K562 (cell line): Measurements from ENCODE around the gene CCDC194. TPM values are rescaled to one million over a fixed set of nuclear protein-coding genes. Genes with fewer than 3 reads are reported as not detected.

Experiments
- CEBPB ChIP-seq: fragments of 450-650 bp; IDR thresholded peaks from 2 replicates; pipeline ENCODE4 v1.6.1; 2016; ENCODE audit warnings: missing genetic modification characterization, missing compliant biosample characterization
- ETS2 ChIP-seq: IDR thresholded peaks from 2 replicates; pipeline ENCODE4 v1.6.1; 2016; ENCODE audit warnings: borderline replicate concordance, missing genetic modification characterization, mild to moderate bottlenecking, moderate library complexity, missing compliant biosample characterization; ENCODE audit not compliant: poor library complexity, severe bottlenecking
- GTF2E2 ChIP-seq: fragments of 200-800 bp; sonication (Bioruptor generic); IDR thresholded peaks from 2 replicates; pipeline ENCODE4 v1.6.1; 2016; ENCODE audit warnings: missing genetic modification characterization, missing compliant biosample characterization
- KDM1A ChIP-seq, 2 experiments: fragments of 450-650 bp; IDR thresholded peaks; 2 replicates each; pipeline ENCODE4 v1.6.1; 2016; ENCODE audit warnings: mild to moderate bottlenecking in 2 of 2
- KLF10 ChIP-seq: fragments of 250-450 bp; sonication (Bioruptor Pico); IDR thresholded peaks from 2 replicates; pipeline ENCODE4 v1.6.1; 2021; ENCODE audit warnings: matching md5 sums
- NCOA1 ChIP-seq: fragments of 450-650 bp; IDR thresholded peaks from 2 replicates; pipeline ENCODE4 v1.6.1; 2016; ENCODE audit warnings: low read depth
- POLR2H ChIP-seq: IDR thresholded peaks from 2 replicates; pipeline ENCODE4 v1.6.1; 2016; ENCODE audit warnings: missing genetic modification characterization, low read depth, mild to moderate bottlenecking, control low read depth, missing compliant biosample characterization, moderate library complexity
- RB1 ChIP-seq: fragments of 450-650 bp; IDR thresholded peaks from 2 replicates; pipeline ENCODE4 v1.6.1; 2017; ENCODE audit warnings: low read depth, mild to moderate bottlenecking
- RBM25 ChIP-seq: fragments of 200-400 bp; formaldehyde crosslinking; IDR thresholded peaks from 2 replicates; pipeline ENCODE4 v1.6.1; 2018; ENCODE audit warnings: low read length, low read depth, moderate library complexity; ENCODE audit not compliant: severe bottlenecking
- RCOR1 ChIP-seq, 2 experiments: IDR thresholded peaks; 2 replicates each; pipeline ENCODE4 v1.6.1; 2012; ENCODE audit warnings: low read depth in 2 of 2, low read length in 2 of 2, borderline replicate concordance in 1 of 2, improper control_type of control experiment in 1 of 2
- RHOXF2B ChIP-seq: fragments of 250-450 bp; sonication (Bioruptor Pico); conservative IDR thresholded peaks from 2 replicates; pipeline ENCODE4 v1.5.1; 2021
- SMARCA5 ChIP-seq: fragments of 450-650 bp; IDR thresholded peaks from 2 replicates; pipeline ENCODE4 v1.6.1; 2016
- SMC3 ChIP-seq: conservative IDR thresholded peaks from 2 replicates; pipeline ENCODE4 v1.6.1; 2011; ENCODE audit warnings: low read depth, low read length, improper control_type of control experiment; ENCODE audit not compliant: insufficient read depth
- SREBF2 ChIP-seq: sonication (generic); formaldehyde crosslinking; IDR thresholded peaks from 2 replicates; pipeline ENCODE4 v1.4.0; 2020; ENCODE audit warnings: mild to moderate bottlenecking, missing genetic modification reagents
- TSC22D4 ChIP-seq: fragments of 450-650 bp; IDR thresholded peaks from 2 replicates; pipeline ENCODE4 v1.6.1; 2016; ENCODE audit warnings: missing genetic modification characterization, missing biosample characterization, control low read depth
- XRCC4 ChIP-seq: IDR thresholded peaks from one replicate; pipeline ENCODE4 v1.6.1; 2011; ENCODE audit not compliant: insufficient read depth, insufficient read length; ENCODE audit errors: extremely low read depth
- ZNF224 ChIP-seq: sonication (generic); formaldehyde crosslinking; IDR thresholded peaks from 2 replicates; pipeline ENCODE4 v1.8.0; 2022; ENCODE audit warnings: mild to moderate bottlenecking, missing genetic modification reagents
- ZNF436 ChIP-seq: fragments of 250-450, 450-650 bp; sonication (Bioruptor Pico); formaldehyde crosslinking; IDR thresholded peaks from 2 replicates; pipeline ENCODE4 v1.7.0; 2020; ENCODE audit warnings: mild to moderate bottlenecking
- ZNF778 ChIP-seq: fragments of 450-650 bp; formaldehyde crosslinking; IDR thresholded peaks from 2 replicates; pipeline ENCODE4 v1.4.0; 2020; ENCODE audit warnings: mild to moderate bottlenecking, moderate library complexity
- ZSCAN29 ChIP-seq: fragments of 450-650 bp; IDR thresholded peaks from 2 replicates; pipeline ENCODE4 v1.6.1; 2017
- polyA plus RNA-seq, 8 experiments: library from polyadenylated mRNA; depleted of rRNA in 4 of 8; stranded (reverse) in 5 of 8; unstranded in 3 of 8; fragments of >200 nt; fragmentation: Nextera tagmentation in 2 of 8; fragmentation: Illumina TruSeq in 1 of 8; extraction: Ambion mirVana in 2 of 8; extraction: Trizol in 1 of 8; gene quantifications; 2 replicates each; pipeline versions ENCODE4 v1.2.1 to v1.2.3, GENCODE V29; 2011 to 2014; ENCODE audit warnings: inconsistent platforms in 1 of 8, missing spikeins in 1 of 8
- total RNA-seq, 7 experiments: library from RNA; depleted of rRNA in 6 of 7; stranded (reverse); fragments of >200 nt in 6 of 7; fragmentation: Illumina TruSeq in 2 of 7; extraction: Trizol in 2 of 7; gene quantifications; 2 replicates each; pipeline versions ENCODE4 v1.2.1 to v1.2.3, GENCODE V29; 2011 to 2021; ENCODE audit warnings: low replicate concordance in 1 of 7
- TF ChIP-seq, protein P1 (sequence below), 2 experiments: fragments of 250-450 bp in 1 of 2; fragments of 450-650 bp in 1 of 2; sonication (Bioruptor Pico) in 1 of 2; IDR thresholded peaks; 2 replicates each; pipeline versions ENCODE4 v1.6.1 to v1.8.0; 2016 to 2021; ENCODE audit warnings: mild to moderate bottlenecking in 2 of 2, moderate library complexity in 2 of 2, missing compliant biosample characterization in 1 of 2, missing genetic modification characterization in 1 of 2
- TF ChIP-seq, protein P2 (sequence below): fragments of 250-450 bp; sonication (Bioruptor Pico); IDR thresholded peaks from 2 replicates; pipeline ENCODE4 v1.9.0; 2021; ENCODE audit warnings: mild to moderate bottlenecking, inconsistent platforms
- TF ChIP-seq, protein P3 (sequence below): fragments of 250-450 bp; sonication (Bioruptor Pico); IDR thresholded peaks from 2 replicates; pipeline ENCODE4 v1.5.1; 2021; ENCODE audit warnings: mild to moderate bottlenecking
- TF ChIP-seq, protein P4 (sequence below): fragments of 250-450 bp; sonication (Bioruptor Pico); IDR thresholded peaks from 2 replicates; pipeline ENCODE4 v1.4.0; 2020; ENCODE audit warnings: mild to moderate bottlenecking

The CCDC194 gene
- total and polyA plus RNA-seq, 9 of the 15 experiments (the other 6 are each of a cell fraction or from before 2014, with no cell fraction given): 0.13 to 1.3 (median 0.39) TPM; not detected in 3

DNA sequence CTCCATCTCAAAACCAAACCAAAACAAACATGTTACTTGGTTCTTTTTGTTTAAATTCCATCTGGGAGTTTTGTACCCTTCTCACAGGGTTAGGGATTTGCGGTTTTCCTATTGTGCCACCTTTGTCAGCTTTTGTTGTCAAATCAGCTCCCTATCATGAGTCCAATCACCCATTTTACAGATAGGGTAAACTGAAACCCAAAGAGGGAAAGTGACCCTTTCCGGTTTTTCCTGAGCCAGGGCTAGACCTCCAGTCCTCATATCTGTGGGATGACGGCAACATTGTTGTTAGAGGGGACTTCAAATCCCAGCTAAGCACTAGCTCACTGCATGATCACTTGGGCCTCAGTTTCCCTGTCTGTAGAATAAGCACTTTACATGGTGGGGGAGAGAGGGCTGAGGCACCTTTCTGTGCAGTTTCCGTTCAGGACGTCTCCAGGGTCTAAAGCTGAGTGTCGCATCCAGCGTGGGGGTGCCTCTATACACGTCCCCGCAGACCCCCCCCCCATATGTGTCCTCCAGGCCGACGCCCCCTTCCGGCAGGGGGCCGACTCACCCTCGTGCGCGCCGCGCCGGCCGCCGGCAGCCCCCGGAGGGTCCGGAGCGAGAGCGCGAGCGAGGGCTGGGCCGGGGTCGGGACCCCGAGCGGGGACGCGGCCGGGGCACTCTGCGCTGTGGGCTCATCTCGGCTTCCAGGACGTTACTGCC lies 3.9 kb downstream of the CCDC194 start (continued):
- TF ChIP-seq, protein P1, sequence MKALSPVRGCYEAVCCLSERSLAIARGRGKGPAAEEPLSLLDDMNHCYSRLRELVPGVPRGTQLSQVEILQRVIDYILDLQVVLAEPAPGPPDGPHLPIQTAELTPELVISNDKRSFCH (CRISPR knock-in tag; IDR thresholded peaks at IDR 0.05): no peak
- TF ChIP-seq, protein P1 (tag; IDR thresholded peaks at IDR 0.05): no peak
- TF ChIP-seq SMARCA5 (peak; percentile 66), RBM25 (peak; percentile 93), RCOR1 (IDR thresholded peaks at IDR 0.05; ENCODE audit: borderline replicate concordance in 1 of 2, low read depth in 2 of 2, low read length in 2 of 2) (0 out of 4 replicates have a peak, but pooled peaks of 1 of the 2 experiments have one; percentile 34), SREBF2 (no peak), RHOXF2B (CRISPR knock-in tag) (no peak), KLF10 (CRISPR knock-in tag) (no peak), ZNF224 (CRISPR knock-in tag) (no peak), GTF2E2 (tag) (no peak), KDM1A (IDR thresholded peaks at IDR 0.05) (peak; percentile 56 to 85), ZSCAN29 (no peak), ETS2 (no peak), SMC3 (no peak), XRCC4 (no peak), ZNF778 (CRISPR knock-in tag) (no peak), RB1 (no peak), NCOA1 (no peak), POLR2H (tag) (no peak), CEBPB (tag) (no peak), ZNF436 (CRISPR knock-in tag) (no peak), TSC22D4 (tag) (no peak)
- TF ChIP-seq, protein P2, sequence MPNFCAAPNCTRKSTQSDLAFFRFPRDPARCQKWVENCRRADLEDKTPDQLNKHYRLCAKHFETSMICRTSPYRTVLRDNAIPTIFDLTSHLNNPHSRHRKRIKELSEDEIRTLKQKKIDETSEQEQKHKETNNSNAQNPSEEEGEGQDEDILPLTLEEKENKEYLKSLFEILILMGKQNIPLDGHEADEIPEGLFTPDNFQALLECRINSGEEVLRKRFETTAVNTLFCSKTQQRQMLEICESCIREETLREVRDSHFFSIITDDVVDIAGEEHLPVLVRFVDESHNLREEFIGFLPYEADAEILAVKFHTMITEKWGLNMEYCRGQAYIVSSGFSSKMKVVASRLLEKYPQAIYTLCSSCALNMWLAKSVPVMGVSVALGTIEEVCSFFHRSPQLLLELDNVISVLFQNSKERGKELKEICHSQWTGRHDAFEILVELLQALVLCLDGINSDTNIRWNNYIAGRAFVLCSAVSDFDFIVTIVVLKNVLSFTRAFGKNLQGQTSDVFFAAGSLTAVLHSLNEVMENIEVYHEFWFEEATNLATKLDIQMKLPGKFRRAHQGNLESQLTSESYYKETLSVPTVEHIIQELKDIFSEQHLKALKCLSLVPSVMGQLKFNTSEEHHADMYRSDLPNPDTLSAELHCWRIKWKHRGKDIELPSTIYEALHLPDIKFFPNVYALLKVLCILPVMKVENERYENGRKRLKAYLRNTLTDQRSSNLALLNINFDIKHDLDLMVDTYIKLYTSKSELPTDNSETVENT (CRISPR knock-in tag): no peak
- TF ChIP-seq, protein P3, sequence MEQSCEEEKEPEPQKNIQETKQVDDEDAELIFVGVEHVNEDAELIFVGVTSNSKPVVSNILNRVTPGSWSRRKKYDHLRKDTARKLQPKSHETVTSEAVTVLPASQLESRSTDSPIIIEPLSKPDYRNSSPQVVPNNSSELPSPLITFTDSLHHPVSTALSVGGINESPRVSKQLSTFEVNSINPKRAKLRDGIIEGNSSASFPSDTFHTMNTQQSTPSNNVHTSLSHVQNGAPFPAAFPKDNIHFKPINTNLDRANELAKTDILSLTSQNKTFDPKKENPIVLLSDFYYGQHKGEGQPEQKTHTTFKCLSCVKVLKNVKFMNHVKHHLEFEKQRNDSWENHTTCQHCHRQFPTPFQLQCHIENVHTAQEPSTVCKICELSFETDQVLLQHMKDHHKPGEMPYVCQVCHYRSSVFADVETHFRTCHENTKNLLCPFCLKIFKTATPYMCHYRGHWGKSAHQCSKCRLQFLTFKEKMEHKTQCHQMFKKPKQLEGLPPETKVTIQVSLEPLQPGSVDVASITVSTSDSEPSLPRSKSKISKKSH (CRISPR knock-in tag): no peak
- TF ChIP-seq, protein P4, sequence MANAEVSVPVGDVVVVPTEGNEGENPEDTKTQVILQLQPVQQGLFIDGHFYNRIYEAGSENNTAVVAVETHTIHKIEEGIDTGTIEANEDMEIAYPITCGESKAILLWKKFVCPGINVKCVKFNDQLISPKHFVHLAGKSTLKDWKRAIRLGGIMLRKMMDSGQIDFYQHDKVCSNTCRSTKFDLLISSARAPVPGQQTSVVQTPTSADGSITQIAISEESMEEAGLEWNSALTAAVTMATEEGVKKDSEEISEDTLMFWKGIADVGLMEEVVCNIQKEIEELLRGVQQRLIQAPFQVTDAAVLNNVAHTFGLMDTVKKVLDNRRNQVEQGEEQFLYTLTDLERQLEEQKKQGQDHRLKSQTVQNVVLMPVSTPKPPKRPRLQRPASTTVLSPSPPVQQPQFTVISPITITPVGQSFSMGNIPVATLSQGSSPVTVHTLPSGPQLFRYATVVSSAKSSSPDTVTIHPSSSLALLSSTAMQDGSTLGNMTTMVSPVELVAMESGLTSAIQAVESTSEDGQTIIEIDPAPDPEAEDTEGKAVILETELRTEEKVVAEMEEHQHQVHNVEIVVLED: no peak
